GM18505 (cell line): Measurements from ENCODE around the gene CHD9.
A peak's percentile ranks its signal among the peaks of the same experiment; 100 is the strongest.

ENCODE experiments used
- ATAC-seq: cut with Tn5 transposase; IDR thresholded peaks from one replicate; pipeline ENCODE4 v1.9.1; 2021; ENCODE audit not compliant: unreplicated experiment
- POLR2A ChIP-seq: IDR thresholded peaks from 4 replicates; pipeline ENCODE4 v1.6.1; 2011; ENCODE audit warnings: borderline replicate concordance; ENCODE audit not compliant: insufficient read depth, insufficient read length; ENCODE audit errors: extremely low read depth

CHD9 gene

GRCh38 chr16:53129281-53130158, 74.7 kb downstream of the CHD9 start:
- ATAC-seq, result no peak
- TF ChIP-seq POLR2A, result no peak

GRCh38 chr16:53130159-53131049, 75.6 kb downstream of the CHD9 start:
- ATAC-seq, result peak; percentile 81
- TF ChIP-seq POLR2A, result peak; percentile 69

GRCh38 chr16:53131050-53131362, 76.2 kb downstream of the CHD9 start:
- ATAC-seq, result peak; percentile 1
- TF ChIP-seq POLR2A, result peak; percentile 31

GRCh38 chr16:53131363-53132071, 76.7 kb downstream of the CHD9 start:
- ATAC-seq, result peak; percentile 18
- TF ChIP-seq POLR2A, result no peak

GRCh38 chr16:53132406-53132805, 77.6 kb downstream of the CHD9 start:
- no peak for TF ChIP-seq POLR2A
- no peak for ATAC-seq

- no peak for TF ChIP-seq POLR2A
- no peak for ATAC-seq
Observed at GRCh38 chr16:53135329-53135728, 80.5 kb downstream of the CHD9 start.

GRCh38 chr16:53142823-53143568, 88.2 kb downstream of the CHD9 start:
- no peak for TF ChIP-seq POLR2A

GRCh38 chr16:53147500-53148065, 92.8 kb downstream of the CHD9 start:
- no peak for TF ChIP-seq POLR2A
- ATAC-seq, result no peak

More at GRCh38 chr16:53142823-53143568, 88.2 kb downstream of the CHD9 start:
- no peak for ATAC-seq

GRCh38 chr16:53150769-53151168, 96.0 kb downstream of the CHD9 start:
- no peak for ATAC-seq
- TF ChIP-seq POLR2A, result no peak

GRCh38 chr16:53152329-53152728, 97.5 kb downstream of the CHD9 start:
- ATAC-seq, result no peak

GRCh38 chr16:53153130-53153529, 98.3 kb downstream of the CHD9 start:
- TF ChIP-seq POLR2A, result no peak
- ATAC-seq, result no peak

More at GRCh38 chr16:53152329-53152728, 97.5 kb downstream of the CHD9 start:
- TF ChIP-seq POLR2A, result no peak

GRCh38 chr16:53154513-53154912, 99.7 kb downstream of the CHD9 start:
- ATAC-seq, result no peak
- no peak for TF ChIP-seq POLR2A
